Natural killer cell treated with Interleukin-12 subunit alpha and Interleukin-12 subunit beta and Interleukin-15 and Interleukin-18, amount 100 ng/mL, for 72 hours (primary cell): Measurements from ENCODE around the gene ENGASE. TPM values are rescaled to one million over a fixed set of nuclear protein-coding genes. Genes with fewer than 3 reads are reported as not detected.
A peak's percentile ranks its signal among the peaks of the same experiment; 100 is the strongest.

Experiments
- ATAC-seq, 2 donors: fragments of 150-1000 bp; cut with Tn5 transposase in 1 of 2; sonication (Bioruptor Pico), chemical (Tn5 transposase) in 1 of 2; 2 replicates each; pipeline ENCODE4 v1.10.0; 2021
- DNase-seq: peaks from one replicate; pipeline ENCODE4 v3.0.0; 2022; ENCODE audit warnings: low spot score
- H3K27ac Mint-ChIP-seq, 2 donors: 1 replicate in 1 of 2; 2 replicates in 1 of 2; pipeline ENCODE4 v1.8.0; 2022; ENCODE audit warnings: mixed read lengths in 2 of 2, mild to moderate bottlenecking in 1 of 2, moderate library complexity in 1 of 2
- H3K27me3 Mint-ChIP-seq, 2 donors: 1 replicate in 1 of 2; 2 replicates in 1 of 2; pipeline ENCODE4 v1.8.0; 2022; ENCODE audit warnings: mixed read lengths in 2 of 2
- H3K36me3 Mint-ChIP-seq: one replicate; pipeline ENCODE4 v1.8.0; 2022; ENCODE audit warnings: mixed read lengths
- H3K4me1 Mint-ChIP-seq, 2 donors: 1 replicate in 1 of 2; 2 replicates in 1 of 2; pipeline ENCODE4 v1.8.0; 2022; ENCODE audit warnings: low read depth in 2 of 2, mixed read lengths in 2 of 2, mild to moderate bottlenecking in 1 of 2
- H3K4me3 Mint-ChIP-seq: one replicate; pipeline ENCODE4 v1.8.0; 2022; ENCODE audit warnings: mixed read lengths
- H3K9me3 Mint-ChIP-seq: 2 replicates; pipeline ENCODE4 v1.8.0; 2022; ENCODE audit warnings: mixed read lengths
- total RNA-seq, 2 donors: library from RNA; stranded (reverse); gene quantifications; one replicate each; pipeline ENCODE4 v1.2.3, GENCODE V29; 2022

The ENGASE gene
- total RNA-seq, 2 donors from 2014 or later: 37.2 to 54.2 TPM

- Mint-ChIP-seq H3K4me3 (no peak overlapping the region), H3K4me1 (peaks cover 3 to 7% of the 10 kb centered on the region in 2 donors), H3K27me3 (peaks cover 6 to 7% of the 10 kb centered on the region in 2 donors), H3K27ac (no peak overlapping the region), H3K36me3 (no peaks in the 10 kb centered on the region), H3K9me3 (no peaks in the 10 kb centered on the region)
- DNase-seq (peak; percentile 39), ATAC-seq (no peak)
Measured at GRCh38 chr17:79043931-79044320, 30.7 kb upstream of the ENGASE start.

- no peak for ATAC-seq
- Mint-ChIP-seq H3K36me3 (no peaks in the 10 kb centered on the region), H3K9me3 (no peaks in the 10 kb centered on the region), H3K4me3 (no peak overlapping the region), H3K4me1 (peaks cover 3 to 7% of the 10 kb centered on the region in 2 donors), H3K27me3 (peaks cover 6 to 7% of the 10 kb centered on the region in 2 donors), H3K27ac (no peak overlapping the region)
- DNase-seq: peak; percentile 58
Measured at GRCh38 chr17:79044462-79044861, 30.2 kb upstream of the ENGASE start.

- Mint-ChIP-seq H3K4me1 (peaks cover 3 to 7% of the 10 kb centered on the region in 2 donors), H3K4me3 (no peak overlapping the region), H3K9me3 (no peaks in the 10 kb centered on the region), H3K36me3 (no peaks in the 10 kb centered on the region), H3K27ac (no peak overlapping the region), H3K27me3 (peaks cover 7% of the 10 kb centered on the region in 2 donors)
- DNase-seq (peak; percentile 49), ATAC-seq (no peak)
Measured at GRCh38 chr17:79045001-79045729, 29.5 kb upstream of the ENGASE start.

GRCh38 chr17:79045842-79046196 is 28.8 kb upstream of the ENGASE start:
- ATAC-seq (peak; percentile 67 to 74), DNase-seq (peak; percentile 61)
- no peak overlapping the region for H3K27ac Mint-ChIP-seq
- H3K9me3 Mint-ChIP-seq: no peaks in the 10 kb centered on the region
- H3K4me3 Mint-ChIP-seq: no peak overlapping the region
- peaks cover 3 to 7% of the 10 kb centered on the region in 2 donors for H3K4me1 Mint-ChIP-seq
- H3K36me3 Mint-ChIP-seq: no peaks in the 10 kb centered on the region
- H3K27me3 Mint-ChIP-seq: peaks cover 7 to 9% of the 10 kb centered on the region in 2 donors

GRCh38 chr17:79046197-79046915 is 28.3 kb upstream of the ENGASE start:
- Mint-ChIP-seq H3K4me3 (no peak overlapping the region), H3K9me3 (no peaks in the 10 kb centered on the region), H3K36me3 (no peaks in the 10 kb centered on the region), H3K27me3 (peaks cover 11 to 12% of the 10 kb centered on the region in 2 donors), H3K27ac (no peak overlapping the region), H3K4me1 (peaks cover 3 to 7% of the 10 kb centered on the region in 2 donors)
- DNase-seq (peak; percentile 28), ATAC-seq (no peak)

- H3K27me3 Mint-ChIP-seq: peaks cover 11 to 12% of the 10 kb centered on the region in 2 donors
- H3K4me1 Mint-ChIP-seq: peaks cover 3 to 7% of the 10 kb centered on the region in 2 donors
- no peaks in the 10 kb centered on the region for H3K36me3 Mint-ChIP-seq
- DNase-seq (peak; percentile 28), ATAC-seq (no peak)
- H3K4me3 Mint-ChIP-seq: no peak overlapping the region
- no peak overlapping the region for H3K27ac Mint-ChIP-seq
- no peaks in the 10 kb centered on the region for H3K9me3 Mint-ChIP-seq
Measured at GRCh38 chr17:79046916-79047280, 27.7 kb upstream of the ENGASE start.

GRCh38 chr17:79047291-79047920 is 27.2 kb upstream of the ENGASE start:
- H3K4me3 Mint-ChIP-seq: no peak overlapping the region
- no peak for ATAC-seq
- H3K4me1 Mint-ChIP-seq: peaks cover 3 to 7% of the 10 kb centered on the region in 2 donors
- peaks cover 11 to 12% of the 10 kb centered on the region in 2 donors for H3K27me3 Mint-ChIP-seq
- H3K36me3 Mint-ChIP-seq: no peaks in the 10 kb centered on the region
- DNase-seq: peak; percentile 31
- no peak overlapping the region for H3K27ac Mint-ChIP-seq
- no peaks in the 10 kb centered on the region for H3K9me3 Mint-ChIP-seq

- H3K27me3 Mint-ChIP-seq: peaks cover 9 to 11% of the 10 kb centered on the region in 2 donors
- H3K27ac Mint-ChIP-seq: no peak overlapping the region
- no peak overlapping the region for H3K4me3 Mint-ChIP-seq
- H3K36me3 Mint-ChIP-seq: no peaks in the 10 kb centered on the region
- H3K9me3 Mint-ChIP-seq: no peaks in the 10 kb centered on the region
- peaks cover 3% of the 10 kb centered on the region in 2 donors for H3K4me1 Mint-ChIP-seq
- DNase-seq: peak; percentile 28
- no peak for ATAC-seq
Measured at GRCh38 chr17:79047923-79048825, 26.4 kb upstream of the ENGASE start.

GRCh38 chr17:79048826-79049755 is 25.5 kb upstream of the ENGASE start:
- Mint-ChIP-seq H3K27ac (no peak overlapping the region), H3K4me3 (no peak overlapping the region), H3K4me1 (peaks cover 0 to 3% of the 10 kb centered on the region in 2 donors), H3K9me3 (no peaks in the 10 kb centered on the region), H3K36me3 (peaks cover 7% of the 10 kb centered on the region), H3K27me3 (peaks cover 6 to 11% of the 10 kb centered on the region in 2 donors)
- ATAC-seq: no peak
- DNase-seq: peak; percentile 35

GRCh38 chr17:79049821-79050220 is 24.8 kb upstream of the ENGASE start:
- Mint-ChIP-seq H3K9me3 (no peaks in the 10 kb centered on the region), H3K4me1 (peaks cover 0 to 3% of the 10 kb centered on the region in 2 donors), H3K27me3 (peaks cover 6 to 9% of the 10 kb centered on the region in 2 donors), H3K36me3 (peaks cover 11% of the 10 kb centered on the region), H3K27ac (no peak overlapping the region), H3K4me3 (no peak overlapping the region)
- DNase-seq (peak; percentile 22), ATAC-seq (no peak)

GRCh38 chr17:79050551-79050950 is 24.1 kb upstream of the ENGASE start:
- DNase-seq: peak; percentile 18
- H3K27ac Mint-ChIP-seq: no peak overlapping the region
- no peak overlapping the region for H3K4me3 Mint-ChIP-seq
- H3K4me1 Mint-ChIP-seq: no peaks in the 10 kb centered on the region
- H3K9me3 Mint-ChIP-seq: no peaks in the 10 kb centered on the region
- peaks cover 4 to 6% of the 10 kb centered on the region in 2 donors for H3K27me3 Mint-ChIP-seq
- peaks cover 11% of the 10 kb centered on the region for H3K36me3 Mint-ChIP-seq
- ATAC-seq: no peak

- no peak overlapping the region for H3K27ac Mint-ChIP-seq
- no peak for ATAC-seq
Measured at GRCh38 chr17:79051306-79051705, 23.3 kb upstream of the ENGASE start.

More at GRCh38 chr17:79051306-79051705, 23.3 kb upstream of the ENGASE start:
- Mint-ChIP-seq H3K27me3 (peaks cover 4 to 6% of the 10 kb centered on the region in 2 donors), H3K36me3 (peaks cover 11% of the 10 kb centered on the region), H3K4me1 (peaks cover 0 to 1% of the 10 kb centered on the region in 2 donors), H3K4me3 (no peak overlapping the region), H3K9me3 (no peaks in the 10 kb centered on the region)
- peak; percentile 31 for DNase-seq
